Activated CD4-positive, alpha-beta T cell treated with anti-CD3 and anti-CD28 coated beads for 36 hours (primary cell): ENCODE data around the gene MGRN1. TPM values are rescaled to one million over a fixed set of nuclear protein-coding genes. Genes with fewer than 3 reads are reported as not detected.
"Not testable (repeated sequence)": the region's sequence is repeated elsewhere in the genome, so short reads cannot be mapped to it uniquely, and the experiment has no call there.

Source experiments
- ATAC-seq: fragments of 200-7000 bp; cut with Tn5 transposase; one replicate; pipeline ENCODE4 v1.10.0; 2021; ENCODE audit warnings: mild to moderate bottlenecking, moderate library complexity
- CTCF ChIA-PET: fragments of 350-600 bp; sonication (Branson Sonifier 250); formaldehyde crosslinking; loops from one replicate; lab custom pipeline; 2021; ENCODE audit warnings: antibody characterized with exemption; lab: Charles Lee
- POLR2A ChIA-PET: fragments of 350-600 bp; sonication (Branson Sonifier 250); formaldehyde crosslinking; loops from one replicate; lab custom pipeline; 2021; ENCODE audit warnings: antibody characterized with exemption, inconsistent platforms; lab: Charles Lee
- DNase-seq: peaks from one replicate; pipeline ENCODE4 v3.0.0-alpha.2; 2020
- H3K27ac Mint-ChIP-seq: one replicate; pipeline ENCODE4 v1.8.0; 2021; ENCODE audit warnings: mixed read lengths
- H3K27me3 Mint-ChIP-seq: one replicate; pipeline ENCODE4 v1.8.0; 2021; ENCODE audit warnings: mixed read lengths
- H3K36me3 Mint-ChIP-seq: one replicate; pipeline ENCODE4 v1.8.0; 2021; ENCODE audit warnings: low read depth, mixed read lengths
- H3K4me1 Mint-ChIP-seq: one replicate; pipeline ENCODE4 v1.8.0; 2021; ENCODE audit warnings: mixed read lengths
- H3K4me3 Mint-ChIP-seq: one replicate; pipeline ENCODE4 v1.8.0; 2021; ENCODE audit warnings: mild to moderate bottlenecking, moderate library complexity, mixed read lengths
- H3K9me3 Mint-ChIP-seq: one replicate; pipeline ENCODE4 v1.8.0; 2021; ENCODE audit warnings: low read depth, mixed read lengths
- intact Hi-C, 2 experiments: fragments of 100-400 bp; cut with DNase I in 1 of 2; cut with micrococcal nuclease in 1 of 2; formaldehyde crosslinking; loops; one replicate each; pipeline versions ENCODE4 v1.14.2 to v1.15.1; 2022 to 2024; cut with DNase I, micrococcal nuclease
- microRNA-seq: library from miRNA; unstranded; fragments of <30 nt; microRNA quantifications from one replicate; pipeline ENCODE4 v1.2.0, GENCODE V29; 2021; ENCODE audit warnings: borderline replicate concordance
- total RNA-seq, 2 experiments: library from RNA; stranded (reverse); gene quantifications; one replicate each; pipeline ENCODE4 v1.2.3, GENCODE V29; 2021

Gene MGRN1
- total RNA-seq, 2 experiments from 2014 or later = 65.0 to 75.4 TPM

GRCh38 chr16:4733211-4733742 lies 108.7 kb downstream of the MGRN1 start:
- ChIA-PET POLR2A (interaction anchor here (1.3 to 1.6 kb wide), 3 partner anchors 38 to 117 kb away, joined by 4 to 10 read pairs (median 5); partner anchors contain the start of gene NUDT16L1), CTCF (interaction anchor here (0.6 to 1.6 kb wide), 4 partner anchors 185 to 479 kb away, joined by 3 to 7 read pairs (median 3); no protein-coding TSS in a partner anchor)
- ATAC-seq (no peak), DNase-seq (no peak)
- peaks cover 11% of the 10 kb centered on the region for H3K36me3 Mint-ChIP-seq
- intact Hi-C loops = no loop called here
- peaks cover 13% of the 10 kb centered on the region for H3K4me1 Mint-ChIP-seq
- H3K4me3 Mint-ChIP-seq = peak overlapping the region; percentile 86
- no peaks in the 10 kb centered on the region for H3K27me3 Mint-ChIP-seq
- H3K27ac Mint-ChIP-seq = peak overlapping the region; percentile 58
- H3K9me3 Mint-ChIP-seq = no peaks in the 10 kb centered on the region

GRCh38 chr16:4733747-4734062 lies 109.1 kb downstream of the MGRN1 start:
- DNase-seq (peak; percentile 51), ATAC-seq (peak; percentile 5)
- peaks cover 8% of the 10 kb centered on the region for H3K36me3 Mint-ChIP-seq
- POLR2A ChIA-PET = interaction anchor here (1.0 to 1.8 kb wide), 6 partner anchors 35 to 118 kb away, joined by 3 to 10 read pairs (median 4); partner anchors contain the start of genes NUDT16L1 and ROGDI
- peak overlapping the region; percentile 58 for H3K27ac Mint-ChIP-seq
- peaks cover 13% of the 10 kb centered on the region for H3K4me1 Mint-ChIP-seq
- H3K27me3 Mint-ChIP-seq = no peaks in the 10 kb centered on the region
- intact Hi-C loops = loop anchor here (1.0 to 2.0 kb wide), 21 partner anchors 34 to 853 kb away; partner anchors contain the start of genes MGRN1 (in 2 of the 2), NUDT16L1 (in 2 of the 2), ROGDI (in 2 of the 2) and ZNF500 (in 2 of the 2)
- peak overlapping the region; percentile 86 for H3K4me3 Mint-ChIP-seq
- no peaks in the 10 kb centered on the region for H3K9me3 Mint-ChIP-seq
- CTCF ChIA-PET = interaction anchor here (0.6 to 1.8 kb wide), 8 partner anchors 35 to 480 kb away, joined by 3 to 7 read pairs (median 4); partner anchors contain the start of gene NUDT16L1

GRCh38 chr16:4734063-4734729 lies 109.6 kb downstream of the MGRN1 start, which contains the start of the genes ANKS3 and DNAAF8:
Gene ANKS3, minus strand, starts transcription at chr16:4734271. Its CDS starts 4,122 bp downstream, at chr16:4730149.
Gene DNAAF8, plus strand, starts transcription at chr16:4734537. Its CDS starts 1,978 bp downstream, at chr16:4736515.
- intact Hi-C loops = loop anchor here (1.0 to 2.0 kb wide), 21 partner anchors 33 to 854 kb away; partner anchors contain the start of genes MGRN1 (in 2 of the 2), NUDT16L1 (in 2 of the 2), ROGDI (in 2 of the 2) and ZNF500 (in 2 of the 2)
- ChIA-PET CTCF (interaction anchor here (0.6 to 1.8 kb wide), 12 partner anchors 9 to 480 kb away, joined by 3 to 7 read pairs (median 4); partner anchors contain the start of genes NUDT16L1 and ROGDI), POLR2A (interaction anchor here (0.6 to 1.8 kb wide), 10 partner anchors 34 to 318 kb away, joined by 3 to 10 read pairs (median 5); partner anchors contain the start of genes MGRN1, NUDT16L1 and ROGDI)
- Mint-ChIP-seq H3K9me3 (no peaks in the 10 kb centered on the region), H3K36me3 (peaks cover 3% of the 10 kb centered on the region), H3K4me1 (peaks cover 13% of the 10 kb centered on the region), H3K4me3 (peak within 1 kb of the TSS; percentile 86), H3K27me3 (no peaks in the 10 kb centered on the region), H3K27ac (peak within 1 kb of the TSS; percentile 58)
- ATAC-seq = peak; percentile 82
- DNase-seq = peak; percentile 88

GRCh38 chr16:4734730-4735535 lies 110.3 kb downstream of the MGRN1 start:
- DNase-seq (peak; percentile 96), ATAC-seq (peak; percentile 77)
- intact Hi-C loops = loop anchor here (1.0 to 2.0 kb wide), 21 partner anchors 32 to 855 kb away; partner anchors contain the start of genes MGRN1 (in 2 of the 2), NUDT16L1 (in 2 of the 2), ROGDI (in 2 of the 2) and ZNF500 (in 2 of the 2)
- POLR2A ChIA-PET = interaction anchor here (0.6 to 1.8 kb wide), 10 partner anchors 34 to 319 kb away, joined by 3 to 10 read pairs (median 5); partner anchors contain the start of genes MGRN1, NUDT16L1 and ROGDI
- Mint-ChIP-seq H3K27ac (peak overlapping the region; percentile 58), H3K4me1 (peaks cover 13% of the 10 kb centered on the region), H3K27me3 (no peaks in the 10 kb centered on the region), H3K36me3 (peaks cover 3% of the 10 kb centered on the region), H3K9me3 (no peaks in the 10 kb centered on the region), H3K4me3 (peak overlapping the region; percentile 86)
- CTCF ChIA-PET = interaction anchor here (0.6 to 1.8 kb wide), 11 partner anchors 9 to 1908 kb away, joined by 3 to 7 read pairs (median 3); partner anchors contain the start of gene ROGDI

- CTCF ChIA-PET = interaction anchor here (0.6 kb wide), 1 partner anchor 104 kb away, joined by 3 read pairs; no protein-coding TSS in a partner anchor
- no peak for ATAC-seq
- POLR2A ChIA-PET = no interaction called here
- Mint-ChIP-seq H3K4me3 (no peak overlapping the region), H3K9me3 (no peaks in the 10 kb centered on the region), H3K27me3 (no peaks in the 10 kb centered on the region), H3K36me3 (no peaks in the 10 kb centered on the region), H3K27ac (no peak overlapping the region), H3K4me1 (peaks cover 13% of the 10 kb centered on the region)
- intact Hi-C loops = no loop called here
- DNase-seq = no peak
Observed at GRCh38 chr16:4736546-4736945, 111.9 kb downstream of the MGRN1 start.

- no peak overlapping the region for H3K4me3 Mint-ChIP-seq
- no peak for DNase-seq
- ChIA-PET CTCF (interaction anchor here (0.6 kb wide), 1 partner anchor 152 kb away, joined by 3 read pairs; no protein-coding TSS in a partner anchor), POLR2A (no interaction called here)
- no peaks in the 10 kb centered on the region for H3K36me3 Mint-ChIP-seq
- no peak for ATAC-seq
- no peaks in the 10 kb centered on the region for H3K27me3 Mint-ChIP-seq
- H3K27ac Mint-ChIP-seq = no peak overlapping the region
- peaks cover 13% of the 10 kb centered on the region for H3K4me1 Mint-ChIP-seq
- no peaks in the 10 kb centered on the region for H3K9me3 Mint-ChIP-seq
- intact Hi-C loops = no loop called here
Observed at GRCh38 chr16:4737545-4737944, 112.9 kb downstream of the MGRN1 start.

- CTCF ChIA-PET, H3K36me3 Mint-ChIP-seq, H3K27me3 Mint-ChIP-seq, H3K9me3 Mint-ChIP-seq, DNase-seq, POLR2A ChIA-PET, H3K4me3 Mint-ChIP-seq, ATAC-seq, intact Hi-C loops, H3K27ac Mint-ChIP-seq: not testable (repeated sequence)
- peaks cover 11% of the 10 kb centered on the region for H3K4me1 Mint-ChIP-seq
Observed at GRCh38 chr16:4738370-4738769, 113.7 kb downstream of the MGRN1 start.

Small RNA genes within 50 kb of the gene (microRNA-seq; reads per million reads assigned to microRNA genes)
- gene MIR6769A = not detected

Other genes starting within 250 kb of the MGRN1 start
- gene CORO7, start 208.2 kb upstream of the MGRN1 start, total RNA-seq = 10 to 100 TPM; 65.0 to 67.1 TPM
- gene DNAJA3, start 199.0 kb upstream of the MGRN1 start, total RNA-seq = 100 to 1,000 TPM in 1 of 2 experiments, 10 to 100 TPM in 1; 93.9 to 102 TPM
- 10 to 100 TPM; 27.1 to 29.5 TPM for gene NMRAL1, start 150.2 kb upstream of the MGRN1 start, total RNA-seq
- 10 to 100 TPM; 67.7 to 80.2 TPM for gene HMOX2, start 148.4 kb upstream of the MGRN1 start, total RNA-seq
- 10 to 100 TPM; 28.3 to 30.2 TPM for gene CDIP1, start 86.1 kb upstream of the MGRN1 start, total RNA-seq
- under 1 TPM; 0.09 to 0.18 TPM for gene C16orf96, start 68.5 kb upstream of the MGRN1 start, total RNA-seq
- 10 to 100 TPM in 1 of 2 experiments, 1 to 10 TPM in 1; 9.7 to 10.2 TPM for gene UBALD1, start 9.9 kb upstream of the MGRN1 start, total RNA-seq
- 10 to 100 TPM; 16.4 to 22.5 TPM for gene NUDT16L1, start 68.7 kb downstream of the MGRN1 start, total RNA-seq
- gene ANKS3, start 109.4 kb downstream of the MGRN1 start, total RNA-seq = 10 to 100 TPM; 12.1 to 14.1 TPM
- gene DNAAF8, start 109.7 kb downstream of the MGRN1 start, total RNA-seq = under 1 TPM; 0.11 to 0.16 TPM
- gene ZNF500, start 142.3 kb downstream of the MGRN1 start, total RNA-seq = 10 to 100 TPM; 10.3 to 11.6 TPM
- gene SEPTIN12, start 163.5 kb downstream of the MGRN1 start, total RNA-seq = not detected
- gene SMIM22, start 170.5 kb downstream of the MGRN1 start, total RNA-seq = not detected
- gene ROGDI, start 177.8 kb downstream of the MGRN1 start, total RNA-seq = 1 to 10 TPM; 3.7 to 7.3 TPM
- gene GLYR1, start 222.5 kb downstream of the MGRN1 start, total RNA-seq = 10 to 100 TPM; 76.9 to 78.4 TPM
- gene UBN1, start 222.7 kb downstream of the MGRN1 start, total RNA-seq = 10 to 100 TPM; 19.3 to 23.0 TPM